ENCODE measurements around the gene USP2. TPM values are rescaled to one million over a fixed set of nuclear protein-coding genes. Genes with fewer than 3 reads are reported as not detected.
A peak's percentile ranks its signal among the peaks of the same experiment; 100 is the strongest.

Gene USP2
- total RNA-seq, result 10 to 100 TPM; 38.9 to 58.7 TPM

- Histone ChIP-seq H3K27me3 (no peaks in the 10 kb centered on the region), H3K36me3 (no peaks in the 10 kb centered on the region), H3K4me3 (peak within 1 kb of the TSS; percentile 39 to 56), H3K4me1 (peaks cover 0 to 38% of the 10 kb centered on the region in 2 donors), H3K27ac (peak within 1 kb of the TSS; percentile 85 to 94), H3K9me3 (no peaks in the 10 kb centered on the region)
- TF ChIP-seq, protein P1, sequence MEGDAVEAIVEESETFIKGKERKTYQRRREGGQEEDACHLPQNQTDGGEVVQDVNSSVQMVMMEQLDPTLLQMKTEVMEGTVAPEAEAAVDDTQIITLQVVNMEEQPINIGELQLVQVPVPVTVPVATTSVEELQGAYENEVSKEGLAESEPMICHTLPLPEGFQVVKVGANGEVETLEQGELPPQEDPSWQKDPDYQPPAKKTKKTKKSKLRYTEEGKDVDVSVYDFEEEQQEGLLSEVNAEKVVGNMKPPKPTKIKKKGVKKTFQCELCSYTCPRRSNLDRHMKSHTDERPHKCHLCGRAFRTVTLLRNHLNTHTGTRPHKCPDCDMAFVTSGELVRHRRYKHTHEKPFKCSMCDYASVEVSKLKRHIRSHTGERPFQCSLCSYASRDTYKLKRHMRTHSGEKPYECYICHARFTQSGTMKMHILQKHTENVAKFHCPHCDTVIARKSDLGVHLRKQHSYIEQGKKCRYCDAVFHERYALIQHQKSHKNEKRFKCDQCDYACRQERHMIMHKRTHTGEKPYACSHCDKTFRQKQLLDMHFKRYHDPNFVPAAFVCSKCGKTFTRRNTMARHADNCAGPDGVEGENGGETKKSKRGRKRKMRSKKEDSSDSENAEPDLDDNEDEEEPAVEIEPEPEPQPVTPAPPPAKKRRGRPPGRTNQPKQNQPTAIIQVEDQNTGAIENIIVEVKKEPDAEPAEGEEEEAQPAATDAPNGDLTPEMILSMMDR (IDR thresholded peaks at IDR 0.05), result peak; percentile 89 to 93
- DNase-seq (ENCODE audit: low spot score), result peak; percentile 99
These were observed at the start of gene USP2 for GRCh38 chr11:119381181-119381988. Gene USP2, minus strand, starts transcription at chr11:119381690. Its CDS starts 8,210 bp downstream, at chr11:119373480.

GRCh38 chr11:119427279-119427678 lies 45.8 kb upstream of the USP2 start:
- Histone ChIP-seq H3K4me1 (peaks cover 0 to 12% of the 10 kb centered on the region in 2 donors), H3K4me3 (no peak overlapping the region), H3K9me3 (no peaks in the 10 kb centered on the region), H3K27ac (no peak overlapping the region), H3K27me3 (no peaks in the 10 kb centered on the region), H3K36me3 (no peaks in the 10 kb centered on the region)
- TF ChIP-seq, protein P1 (IDR thresholded peaks at IDR 0.05), result no peak
- DNase-seq (ENCODE audit: low spot score), result no peak

DNA sequence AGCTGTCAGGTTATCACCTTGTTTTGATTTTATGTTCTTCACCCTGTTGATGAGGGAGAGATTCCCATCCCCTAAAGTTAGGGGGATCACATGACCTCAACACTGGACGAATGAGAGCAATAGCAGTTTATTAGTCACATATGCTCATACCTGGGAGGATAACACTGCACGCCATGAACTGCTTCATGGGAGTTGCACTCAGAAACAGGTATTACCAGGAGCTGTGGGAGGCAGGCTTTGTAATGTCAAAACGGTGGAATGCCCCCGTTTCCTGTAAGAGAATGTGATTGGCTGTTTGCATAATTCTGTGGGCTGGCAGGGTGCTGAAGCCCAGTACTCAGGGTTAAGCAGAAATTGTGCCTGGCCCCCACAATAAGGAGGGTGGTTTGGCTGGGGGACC lies 44.7 kb upstream of the USP2 start:
- Histone ChIP-seq H3K4me1 (peaks cover 0 to 22% of the 10 kb centered on the region in 2 donors), H3K27ac (no peak overlapping the region), H3K4me3 (no peak overlapping the region), H3K36me3 (no peaks in the 10 kb centered on the region), H3K27me3 (peaks cover 0 to 7% of the 10 kb centered on the region in 2 donors), H3K9me3 (no peaks in the 10 kb centered on the region)
- TF ChIP-seq, protein P1 (IDR thresholded peaks at IDR 0.05), result no peak
- no peak for DNase-seq (ENCODE audit: low spot score)

DNA sequence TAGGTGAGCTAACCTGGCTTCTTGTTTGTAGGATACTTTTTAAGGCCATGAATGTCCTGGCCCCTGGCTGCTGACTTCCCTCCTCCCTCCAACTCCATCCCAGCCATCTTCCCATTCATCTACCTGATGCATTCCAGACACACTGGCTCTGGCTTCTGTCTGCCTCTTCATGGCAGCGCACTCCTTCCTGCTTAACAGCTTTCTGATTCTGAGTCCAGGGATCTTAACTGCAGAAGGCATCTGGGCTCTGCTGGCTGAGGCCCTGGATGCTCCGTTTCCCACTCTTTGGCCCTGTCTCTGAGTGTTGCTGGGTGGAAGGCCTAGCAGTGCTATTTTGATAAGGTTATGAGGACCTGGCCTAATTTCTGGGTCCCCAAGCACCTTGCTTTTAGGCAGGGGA lies 43.3 kb upstream of the USP2 start:
- TF ChIP-seq, protein P1 (IDR thresholded peaks at IDR 0.05), result no peak
- no peak for DNase-seq (ENCODE audit: low spot score)
- Histone ChIP-seq H3K27ac (no peak overlapping the region), H3K4me1 (peaks cover 0 to 22% of the 10 kb centered on the region in 2 donors), H3K9me3 (no peaks in the 10 kb centered on the region), H3K36me3 (no peaks in the 10 kb centered on the region), H3K4me3 (no peak overlapping the region), H3K27me3 (peaks cover 0 to 7% of the 10 kb centered on the region in 2 donors)

DNA sequence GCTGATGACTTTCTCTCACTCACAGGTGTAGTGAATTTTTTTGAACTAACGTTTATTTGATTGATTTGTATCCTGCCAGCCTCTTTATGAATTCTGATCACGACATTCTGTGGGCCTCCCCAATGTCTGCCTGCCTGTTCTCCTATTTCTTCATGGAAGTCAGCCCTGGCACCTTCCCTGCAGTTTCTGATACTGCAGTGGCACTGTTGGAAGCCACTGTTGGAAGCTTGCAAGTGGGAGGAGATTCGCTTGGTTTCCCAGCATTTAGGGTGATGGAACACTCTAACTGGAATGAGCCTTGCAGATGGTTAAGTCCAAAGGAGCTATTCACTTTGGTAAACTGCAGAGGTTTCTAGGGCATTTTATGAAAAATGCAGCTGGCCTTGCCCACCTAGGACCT lies 42.8 kb upstream of the USP2 start:
- Histone ChIP-seq H3K9me3 (no peaks in the 10 kb centered on the region), H3K27ac (no peak overlapping the region), H3K27me3 (peaks cover 0 to 7% of the 10 kb centered on the region in 2 donors), H3K4me3 (no peak overlapping the region), H3K36me3 (no peaks in the 10 kb centered on the region), H3K4me1 (peaks cover 0 to 22% of the 10 kb centered on the region in 2 donors)
- DNase-seq (ENCODE audit: low spot score), result peak; percentile 13
- TF ChIP-seq, protein P1 (IDR thresholded peaks at IDR 0.05), result no peak

Data from right atrium auricular region (tissue), 2 donors.